ENCODE measurements around the gene FOXN3.

DNA sequence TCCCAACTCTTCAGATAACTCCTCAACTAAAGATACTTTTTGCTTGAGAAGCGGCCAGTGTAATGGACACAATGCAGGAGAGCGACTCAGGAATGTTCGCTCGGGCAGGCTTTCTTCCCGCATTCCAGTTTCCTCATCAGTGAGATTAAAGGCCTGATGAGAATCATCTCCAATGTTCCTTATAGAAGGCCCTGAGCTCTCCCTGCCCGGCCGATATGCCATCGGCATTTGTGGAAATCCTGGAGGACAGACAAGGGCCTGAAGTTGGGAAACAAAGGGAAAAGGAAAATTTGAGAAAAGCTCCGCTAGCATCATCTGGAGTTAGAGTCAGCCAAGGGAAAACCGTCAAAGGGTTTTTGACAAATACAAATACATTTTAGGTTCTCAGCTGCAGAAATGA, 38.0 kb upstream of the FOXN3 start:
- TF ChIP-seq POLR2A (IDR thresholded peaks at IDR 0.05) (no peak), EP300 (IDR thresholded peaks at IDR 0.05) (no peak)
- TF ChIP-seq, protein P1, sequence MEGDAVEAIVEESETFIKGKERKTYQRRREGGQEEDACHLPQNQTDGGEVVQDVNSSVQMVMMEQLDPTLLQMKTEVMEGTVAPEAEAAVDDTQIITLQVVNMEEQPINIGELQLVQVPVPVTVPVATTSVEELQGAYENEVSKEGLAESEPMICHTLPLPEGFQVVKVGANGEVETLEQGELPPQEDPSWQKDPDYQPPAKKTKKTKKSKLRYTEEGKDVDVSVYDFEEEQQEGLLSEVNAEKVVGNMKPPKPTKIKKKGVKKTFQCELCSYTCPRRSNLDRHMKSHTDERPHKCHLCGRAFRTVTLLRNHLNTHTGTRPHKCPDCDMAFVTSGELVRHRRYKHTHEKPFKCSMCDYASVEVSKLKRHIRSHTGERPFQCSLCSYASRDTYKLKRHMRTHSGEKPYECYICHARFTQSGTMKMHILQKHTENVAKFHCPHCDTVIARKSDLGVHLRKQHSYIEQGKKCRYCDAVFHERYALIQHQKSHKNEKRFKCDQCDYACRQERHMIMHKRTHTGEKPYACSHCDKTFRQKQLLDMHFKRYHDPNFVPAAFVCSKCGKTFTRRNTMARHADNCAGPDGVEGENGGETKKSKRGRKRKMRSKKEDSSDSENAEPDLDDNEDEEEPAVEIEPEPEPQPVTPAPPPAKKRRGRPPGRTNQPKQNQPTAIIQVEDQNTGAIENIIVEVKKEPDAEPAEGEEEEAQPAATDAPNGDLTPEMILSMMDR (IDR thresholded peaks at IDR 0.05) = no peak

Data from ovary (tissue), 3 donors.